ENCODE results near the gene WDFY4.

WDFY4 gene

DNA sequence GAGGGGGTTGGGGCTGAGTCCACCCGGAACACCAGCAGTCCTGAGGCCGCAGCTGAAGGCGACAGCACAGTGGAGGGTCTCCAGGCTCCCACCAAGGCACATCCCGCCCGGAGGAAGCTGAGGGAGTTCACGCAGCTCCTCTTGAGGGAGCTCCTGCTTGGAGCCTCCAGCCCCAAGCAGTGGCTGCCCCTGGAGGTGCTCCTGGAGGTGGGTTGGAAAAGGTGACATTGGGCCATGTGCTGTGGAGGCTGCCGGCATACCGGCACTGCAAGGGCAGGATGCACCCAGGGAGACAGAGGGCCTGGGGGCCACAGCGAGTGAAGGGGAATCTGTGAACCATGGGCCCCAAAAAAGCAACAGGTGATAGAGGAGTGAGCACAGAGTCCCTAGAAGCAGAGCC lies 135.6 kb downstream of the WDFY4 start:
- TF ChIP-seq EZH2phosphoT487 (conservative IDR thresholded peaks at IDR 0.05; ENCODE audit: low read length): no peak
- TF ChIP-seq CTCF (IDR thresholded peaks at IDR 0.05; ENCODE audit: insufficient read depth, low read length, poor library complexity, severe bottlenecking): no peak
- no peak overlapping the region for H3K4me2 ChIP-seq (ENCODE audit: low read depth, low read length, poor library complexity, severe bottlenecking)
- H3K79me2 ChIP-seq (ENCODE audit: insufficient read depth, low read length): no peaks in the 10 kb centered on the region
- H3K9me2 ChIP-seq (replicated peaks; ENCODE audit: insufficient read depth, low read length): no peaks in the 10 kb centered on the region
- H3K9ac ChIP-seq (ENCODE audit: low read length): no peak overlapping the region
- H3K9me3 ChIP-seq (ENCODE audit: insufficient read depth, low read length): no peaks in the 10 kb centered on the region
- H3K36me3 ChIP-seq (ENCODE audit: low read length): peaks cover 6% of the 10 kb centered on the region; the same call in 1 of the 2 replicates
- no peak overlapping the region for H2AFZ ChIP-seq (ENCODE audit: low read depth, low read length, severe bottlenecking)
- no peak overlapping the region for H3K27ac ChIP-seq (ENCODE audit: low read depth, low read length)
- no peaks in the 10 kb centered on the region for H3K27me3 ChIP-seq (ENCODE audit: low read length)
- no peak overlapping the region for H3K4me3 ChIP-seq (ENCODE audit: insufficient read depth, low read length, poor library complexity, severe bottlenecking)
- no peaks in the 10 kb centered on the region for H4K20me1 ChIP-seq (ENCODE audit: low read depth, low read length)
- H3F3A ChIP-seq (ENCODE audit: insufficient read depth): no peaks in the 10 kb centered on the region

GRCh38 chr10:48820699-48821098 lies 136.0 kb downstream of the WDFY4 start:
- H2AFZ ChIP-seq (ENCODE audit: low read depth, low read length, severe bottlenecking): no peak overlapping the region
- no peak overlapping the region for H3K27ac ChIP-seq (ENCODE audit: low read depth, low read length)
- H3K9ac ChIP-seq (ENCODE audit: low read length): no peak overlapping the region
- H4K20me1 ChIP-seq (ENCODE audit: low read depth, low read length): no peaks in the 10 kb centered on the region
- H3K36me3 ChIP-seq (ENCODE audit: low read length): peaks cover 6% of the 10 kb centered on the region; the same call in 1 of the 2 replicates
- no peaks in the 10 kb centered on the region for H3K9me3 ChIP-seq (ENCODE audit: insufficient read depth, low read length)
- no peaks in the 10 kb centered on the region for H3F3A ChIP-seq (ENCODE audit: insufficient read depth)
- TF ChIP-seq EZH2phosphoT487 (conservative IDR thresholded peaks at IDR 0.05; ENCODE audit: low read length) (no peak), CTCF (IDR thresholded peaks at IDR 0.05; ENCODE audit: insufficient read depth, low read length, poor library complexity, severe bottlenecking) (no peak)
- H3K27me3 ChIP-seq (ENCODE audit: low read length): no peaks in the 10 kb centered on the region
- no peaks in the 10 kb centered on the region for H3K79me2 ChIP-seq (ENCODE audit: insufficient read depth, low read length)
- H3K4me3 ChIP-seq (ENCODE audit: insufficient read depth, low read length, poor library complexity, severe bottlenecking): no peak overlapping the region
- no peak overlapping the region for H3K4me2 ChIP-seq (ENCODE audit: low read depth, low read length, poor library complexity, severe bottlenecking)
- H3K9me2 ChIP-seq (replicated peaks; ENCODE audit: insufficient read depth, low read length): no peaks in the 10 kb centered on the region

DNA sequence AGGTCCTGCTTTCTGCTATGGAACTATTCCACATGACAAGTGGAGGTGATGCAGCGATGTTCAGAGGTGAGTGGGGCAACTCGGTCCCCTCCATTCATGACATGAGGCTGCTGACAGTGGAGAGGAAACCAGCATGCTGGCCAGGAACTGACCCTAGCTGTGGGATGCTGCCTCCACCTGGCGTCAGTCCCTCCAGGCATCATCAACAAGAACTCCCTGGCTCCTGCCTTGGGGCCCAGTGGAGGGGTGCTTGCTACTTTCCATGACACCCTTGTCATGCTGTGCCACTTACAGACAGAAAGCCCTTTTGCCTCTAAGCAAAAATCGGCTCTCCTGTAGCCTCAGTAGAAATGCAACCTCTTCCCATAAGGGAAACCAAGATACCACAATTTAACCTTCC lies 136.4 kb downstream of the WDFY4 start:
- H3F3A ChIP-seq (ENCODE audit: insufficient read depth): no peaks in the 10 kb centered on the region
- no peak overlapping the region for H3K27ac ChIP-seq (ENCODE audit: low read depth, low read length)
- H3K9me2 ChIP-seq (replicated peaks; ENCODE audit: insufficient read depth, low read length): no peaks in the 10 kb centered on the region
- H3K9ac ChIP-seq (ENCODE audit: low read length): no peak overlapping the region
- no peaks in the 10 kb centered on the region for H4K20me1 ChIP-seq (ENCODE audit: low read depth, low read length)
- H2AFZ ChIP-seq (ENCODE audit: low read depth, low read length, severe bottlenecking): no peak overlapping the region
- no peak for TF ChIP-seq EZH2phosphoT487 (conservative IDR thresholded peaks at IDR 0.05; ENCODE audit: low read length)
- TF ChIP-seq CTCF (IDR thresholded peaks at IDR 0.05; ENCODE audit: insufficient read depth, low read length, poor library complexity, severe bottlenecking): no peak
- H3K79me2 ChIP-seq (ENCODE audit: insufficient read depth, low read length): no peaks in the 10 kb centered on the region
- H3K4me2 ChIP-seq (ENCODE audit: low read depth, low read length, poor library complexity, severe bottlenecking): no peak overlapping the region
- no peaks in the 10 kb centered on the region for H3K9me3 ChIP-seq (ENCODE audit: insufficient read depth, low read length)
- H3K27me3 ChIP-seq (ENCODE audit: low read length): no peaks in the 10 kb centered on the region
- peaks cover 5% of the 10 kb centered on the region; the same call in 1 of the 2 replicates for H3K36me3 ChIP-seq (ENCODE audit: low read length)
- no peak overlapping the region for H3K4me3 ChIP-seq (ENCODE audit: insufficient read depth, low read length, poor library complexity, severe bottlenecking)
